Upper lobe of right lung (tissue), 1 donor: ENCODE measurements around the gene UROC1. TPM values are rescaled to one million over a fixed set of nuclear protein-coding genes. Genes with fewer than 3 reads are reported as not detected.

ENCODE experiments used
- ATAC-seq: fragments of 200-7000 bp; cut with Tn5 transposase; one replicate; pipeline ENCODE4 v1.9.1; 2020; ENCODE audit warnings: mild to moderate bottlenecking, moderate library complexity
- DNase-seq: peaks from one replicate; pipeline ENCODE4 v3.0.0-alpha.2; 2020
- H3K27ac ChIP-seq: fragments of 200-600 bp; one replicate; pipeline ENCODE4 v1.8.0; 2022
- H3K27me3 ChIP-seq: fragments of 200-600 bp; one replicate; pipeline ENCODE4 v1.8.0; 2022; ENCODE audit warnings: mild to moderate bottlenecking
- H3K36me3 ChIP-seq: fragments of 200-600 bp; one replicate; pipeline ENCODE4 v1.8.0; 2022
- H3K4me1 ChIP-seq: fragments of 200-600 bp; one replicate; pipeline ENCODE4 v1.8.0; 2022
- H3K4me3 ChIP-seq: fragments of 200-600 bp; one replicate; pipeline ENCODE4 v1.8.0; 2022; ENCODE audit warnings: mild to moderate bottlenecking
- H3K9me3 ChIP-seq: fragments of 200-600 bp; one replicate; pipeline ENCODE4 v1.8.0; 2022
- intact Hi-C: fragments of 100-400 bp; cut with DNase I; formaldehyde crosslinking; loops from one replicate; pipeline ENCODE4 v1.11.0; 2022
- total RNA-seq: library from RNA; stranded (reverse); fragmentation: NEBNext Ultra II Directional; extraction: Animal tissue kit (Norgen Biotek cat#: 25700); gene quantifications from one replicate; pipeline ENCODE4 v1.2.1, GENCODE V29; 2021
- TF ChIP-seq, protein P1 (sequence below): fragments of 200-600 bp; IDR thresholded peaks from one replicate; pipeline ENCODE4 v1.8.0; 2022; ENCODE audit warnings: antibody characterized with exemption
- donor health status: DM: no; HTN: yes; CAD: no; lungs with severe emphysema.

Gene UROC1
- total RNA-seq, 1 donor from 2014 or later: not detected

- H3K4me3 ChIP-seq: no peak overlapping the region
Observed at GRCh38 chr3:126484662-126485061, 32.9 kb downstream of the UROC1 start.

DNA sequence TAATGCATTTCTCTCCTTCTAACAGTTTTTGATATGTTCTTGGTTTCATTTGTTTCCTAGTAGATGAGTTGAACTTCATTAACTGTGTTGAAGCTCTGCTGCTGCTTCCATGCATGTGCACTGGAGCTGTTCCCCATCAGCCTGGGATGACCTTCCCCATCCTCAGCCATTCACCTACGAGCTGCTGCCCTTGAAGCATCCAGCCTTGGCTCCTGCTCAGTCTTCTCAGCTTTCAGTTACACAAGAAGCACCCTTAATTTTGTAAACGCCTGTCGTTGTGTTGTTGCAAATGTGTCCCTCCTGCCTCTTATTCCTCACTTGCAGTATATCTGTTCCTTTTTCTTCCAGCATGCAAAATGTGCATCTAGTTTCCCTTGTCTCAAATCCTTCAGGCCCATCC is 33.4 kb downstream of the UROC1 start:
- ATAC-seq (no peak), DNase-seq (no peak)
- intact Hi-C loops: no loop called here
- TF ChIP-seq, protein P1, sequence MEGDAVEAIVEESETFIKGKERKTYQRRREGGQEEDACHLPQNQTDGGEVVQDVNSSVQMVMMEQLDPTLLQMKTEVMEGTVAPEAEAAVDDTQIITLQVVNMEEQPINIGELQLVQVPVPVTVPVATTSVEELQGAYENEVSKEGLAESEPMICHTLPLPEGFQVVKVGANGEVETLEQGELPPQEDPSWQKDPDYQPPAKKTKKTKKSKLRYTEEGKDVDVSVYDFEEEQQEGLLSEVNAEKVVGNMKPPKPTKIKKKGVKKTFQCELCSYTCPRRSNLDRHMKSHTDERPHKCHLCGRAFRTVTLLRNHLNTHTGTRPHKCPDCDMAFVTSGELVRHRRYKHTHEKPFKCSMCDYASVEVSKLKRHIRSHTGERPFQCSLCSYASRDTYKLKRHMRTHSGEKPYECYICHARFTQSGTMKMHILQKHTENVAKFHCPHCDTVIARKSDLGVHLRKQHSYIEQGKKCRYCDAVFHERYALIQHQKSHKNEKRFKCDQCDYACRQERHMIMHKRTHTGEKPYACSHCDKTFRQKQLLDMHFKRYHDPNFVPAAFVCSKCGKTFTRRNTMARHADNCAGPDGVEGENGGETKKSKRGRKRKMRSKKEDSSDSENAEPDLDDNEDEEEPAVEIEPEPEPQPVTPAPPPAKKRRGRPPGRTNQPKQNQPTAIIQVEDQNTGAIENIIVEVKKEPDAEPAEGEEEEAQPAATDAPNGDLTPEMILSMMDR: no peak
- no peaks in the 10 kb centered on the region for H3K36me3 ChIP-seq
- H3K4me3 ChIP-seq: no peak overlapping the region
- no peaks in the 10 kb centered on the region for H3K27me3 ChIP-seq
- no peaks in the 10 kb centered on the region for H3K9me3 ChIP-seq
- H3K4me1 ChIP-seq: no peaks in the 10 kb centered on the region
- H3K27ac ChIP-seq: no peak overlapping the region

More at GRCh38 chr3:126484662-126485061, 32.9 kb downstream of the UROC1 start:
- no peak for ATAC-seq
- TF ChIP-seq, protein P1: no peak
- Histone ChIP-seq H3K27ac (no peak overlapping the region), H3K36me3 (no peaks in the 10 kb centered on the region), H3K27me3 (no peaks in the 10 kb centered on the region), H3K9me3 (no peaks in the 10 kb centered on the region), H3K4me1 (no peaks in the 10 kb centered on the region)
- no peak for DNase-seq
- intact Hi-C loops: no loop called here

- Histone ChIP-seq H3K27me3 (no peaks in the 10 kb centered on the region), H3K4me3 (no peak overlapping the region), H3K36me3 (no peaks in the 10 kb centered on the region), H3K4me1 (no peaks in the 10 kb centered on the region), H3K27ac (no peak overlapping the region), H3K9me3 (no peaks in the 10 kb centered on the region)
- intact Hi-C loops: no loop called here
- TF ChIP-seq, protein P1: no peak
- DNase-seq: no peak
- ATAC-seq: no peak
Observed at GRCh38 chr3:126483321-126483761, 34.2 kb downstream of the UROC1 start.

DNA sequence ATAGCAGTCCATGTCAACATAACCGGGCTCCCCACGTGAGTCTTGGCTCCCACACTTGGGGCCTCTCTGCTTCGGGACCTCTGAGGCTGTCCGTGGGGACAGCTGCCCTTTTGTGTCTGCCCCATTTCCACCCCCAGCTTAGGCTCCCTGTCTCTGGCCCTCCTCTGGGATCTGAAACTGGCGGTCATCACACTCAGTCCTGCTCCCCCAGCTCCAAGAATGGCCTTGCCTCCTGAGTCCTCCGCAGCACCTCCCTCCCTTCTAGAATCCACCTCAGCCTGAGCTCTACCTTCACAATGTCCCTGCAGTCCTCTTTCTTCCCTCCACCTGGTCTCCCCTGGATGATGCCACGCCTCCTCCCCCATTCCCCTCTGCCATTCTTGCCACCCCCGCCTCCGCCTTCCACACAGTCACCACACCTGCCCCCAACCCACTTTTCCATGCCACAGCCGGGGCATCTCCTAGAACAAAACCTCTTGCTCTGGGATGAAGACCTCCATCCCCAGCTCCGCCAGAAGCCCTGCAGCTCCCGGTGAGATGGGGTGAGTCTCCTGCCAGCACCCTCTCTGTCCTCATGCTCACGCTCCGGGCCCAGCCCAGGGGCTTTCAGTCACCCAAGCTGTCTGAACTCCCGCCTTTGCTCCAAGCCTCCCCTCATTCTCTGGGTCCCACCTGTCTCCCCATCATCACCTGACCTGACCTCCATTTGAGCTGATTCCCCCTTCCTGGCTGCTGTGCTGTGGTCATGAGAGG is 34.9 kb downstream of the UROC1 start:
- no peak for DNase-seq
- Histone ChIP-seq H3K9me3 (no peaks in the 10 kb centered on the region), H3K27me3 (no peaks in the 10 kb centered on the region), H3K4me3 (no peak overlapping the region), H3K36me3 (no peaks in the 10 kb centered on the region), H3K4me1 (no peaks in the 10 kb centered on the region), H3K27ac (no peak overlapping the region)
- no peak for ATAC-seq
- intact Hi-C loops: no loop called here
- TF ChIP-seq, protein P1: no peak

DNA sequence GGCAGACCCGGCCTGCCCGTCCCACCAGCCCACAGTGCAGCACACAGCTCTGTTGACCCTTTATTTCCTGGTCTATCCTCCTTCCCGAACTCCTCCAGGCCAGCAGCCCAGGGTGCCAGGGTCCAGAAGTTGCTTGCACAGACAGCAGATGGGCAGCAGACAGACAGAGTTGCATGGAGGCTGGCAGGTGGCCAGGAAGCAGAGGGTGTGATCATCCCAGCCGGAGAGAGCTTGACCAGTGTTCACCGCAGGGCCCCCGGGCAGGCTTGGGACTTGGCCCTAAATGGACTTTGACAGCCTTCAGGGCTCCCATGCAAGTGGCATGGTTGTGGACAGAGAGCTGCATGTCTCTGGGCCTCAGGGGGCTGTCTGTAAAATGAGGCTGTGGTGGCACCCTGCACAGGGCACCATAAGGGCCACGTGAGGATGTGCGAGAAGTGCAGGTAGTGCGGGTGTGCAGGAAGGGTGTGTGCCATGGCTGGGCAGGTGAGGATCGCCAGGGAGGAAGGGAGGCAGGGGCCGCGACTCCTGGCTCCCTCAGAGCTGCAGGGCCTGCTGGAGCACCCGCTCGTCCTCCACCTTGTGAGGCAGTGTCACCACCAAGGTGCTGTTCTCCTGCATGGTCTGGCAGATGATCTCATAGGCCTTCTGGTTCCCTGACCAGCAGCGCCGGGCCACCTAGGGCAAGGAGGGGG is 35.6 kb downstream of the UROC1 start:
- Histone ChIP-seq H3K4me1 (no peaks in the 10 kb centered on the region), H3K4me3 (no peak overlapping the region), H3K9me3 (no peaks in the 10 kb centered on the region), H3K27me3 (no peaks in the 10 kb centered on the region), H3K27ac (no peak overlapping the region), H3K36me3 (no peaks in the 10 kb centered on the region)
- ATAC-seq (no peak), DNase-seq (no peak)
- TF ChIP-seq, protein P1: no peak
- intact Hi-C loops: no loop called here
